ENCODE results near the gene UBR4. TPM values are rescaled to one million over a fixed set of nuclear protein-coding genes. Genes with fewer than 3 reads are reported as not detected.

Gene UBR4
- total RNA-seq, 1 experiment from 2014 or later = 107 TPM

GRCh38 chr1:19177811-19178210, 32.3 kb downstream of the UBR4 start:
- H3K9me2 ChIP-seq (ENCODE audit: insufficient read depth) = no peaks in the 10 kb centered on the region
- intact Hi-C loops (cut with micrococcal nuclease) = no loop called here
- no peak overlapping the region for H3K4me2 ChIP-seq (ENCODE audit: low read length)
- no peaks in the 10 kb centered on the region for H4K20me1 ChIP-seq (ENCODE audit: insufficient read depth)
- no peak overlapping the region for H2AFZ ChIP-seq (ENCODE audit: low read depth, low read length, poor library complexity, severe bottlenecking)
- H3K4me1 ChIP-seq (ENCODE audit: control insufficient read depth in 1 of 2, insufficient read depth in 2 of 2, low read length in 2 of 2) = no peaks in the 10 kb centered on the region
- DNase-seq (ENCODE audit: low read depth, low spot score) (no peak), ATAC-seq (no peak)
- BruUV-seq (replicated peaks) = no TSS peak
- no peak overlapping the region for H3K27ac ChIP-seq (ENCODE audit: low read depth, low read length)
- no peaks in the 10 kb centered on the region for H3K27me3 ChIP-seq (ENCODE audit: insufficient read depth, low read length)
- peaks cover 39 to 67% of the 10 kb centered on the region in 2 experiments; a peak in 3 of 4 replicates for H3K36me3 ChIP-seq (ENCODE audit: control insufficient read depth in 1 of 2, insufficient read depth in 2 of 2, low read length in 2 of 2)
- RAD21 ChIA-PET (ENCODE audit: low non-redundant PET in 1 of 2, low total read pairs in 2 of 2, uncharacterized antibody in 2 of 2, unreplicated experiment in 2 of 2) = no interaction called here
- no peaks in the 10 kb centered on the region for H3K9me3 ChIP-seq (ENCODE audit: control insufficient read depth in 1 of 2, insufficient read depth in 1 of 2, low read depth in 1 of 2, low read length in 2 of 2)
- no peak overlapping the region for H3K9ac ChIP-seq (ENCODE audit: low read length)
- H3K4me3 ChIP-seq (replicated peaks in 1 of 2; ENCODE audit: low read depth in 1 of 2, low read length in 2 of 2) = no peak overlapping the region
- TF ChIP-seq POLR2A (IDR thresholded peaks at IDR 0.05; ENCODE audit: borderline replicate concordance, extremely low read depth, insufficient read depth, insufficient read length) (no peak), YY1 (IDR thresholded peaks at IDR 0.05; ENCODE audit: extremely low read depth, insufficient replicate concordance, low read depth, low read length) (no peak), ZFX (IDR thresholded peaks at IDR 0.05) (no peak), SP1 (IDR thresholded peaks at IDR 0.05; ENCODE audit: low read depth) (no peak), EGR1 (IDR thresholded peaks at IDR 0.05; ENCODE audit: low read depth) (no peak), TCF7L2 (IDR thresholded peaks at IDR 0.05; ENCODE audit: borderline replicate concordance, extremely low read depth, insufficient read depth, insufficient read length) (no peak), CEBPB (IDR thresholded peaks at IDR 0.05; ENCODE audit: low read depth) (no peak), ZBTB33 (IDR thresholded peaks at IDR 0.05; ENCODE audit: extremely low read depth, insufficient replicate concordance, low read length) (no peak), SIN3A (IDR thresholded peaks at IDR 0.05; ENCODE audit: low read depth) (no peak), EZH2phosphoT487 (IDR thresholded peaks at IDR 0.05; ENCODE audit: borderline replicate concordance) (no peak), RAD21 (IDR thresholded peaks at IDR 0.05; ENCODE audit: low read depth) (no peak)
- CTCF ChIA-PET = no interaction called here
- POLR2A ChIA-PET = no interaction called here
- peaks cover 7% of the 10 kb centered on the region; the same call in 1 of the 2 replicates for H3K79me2 ChIP-seq (ENCODE audit: insufficient read depth, low read length)

Measured in HCT116 (cell line).